ENCODE measurements around the gene PIM2.
A peak's percentile ranks its signal among the peaks of the same experiment; 100 is the strongest.

The PIM2 gene

DNA sequence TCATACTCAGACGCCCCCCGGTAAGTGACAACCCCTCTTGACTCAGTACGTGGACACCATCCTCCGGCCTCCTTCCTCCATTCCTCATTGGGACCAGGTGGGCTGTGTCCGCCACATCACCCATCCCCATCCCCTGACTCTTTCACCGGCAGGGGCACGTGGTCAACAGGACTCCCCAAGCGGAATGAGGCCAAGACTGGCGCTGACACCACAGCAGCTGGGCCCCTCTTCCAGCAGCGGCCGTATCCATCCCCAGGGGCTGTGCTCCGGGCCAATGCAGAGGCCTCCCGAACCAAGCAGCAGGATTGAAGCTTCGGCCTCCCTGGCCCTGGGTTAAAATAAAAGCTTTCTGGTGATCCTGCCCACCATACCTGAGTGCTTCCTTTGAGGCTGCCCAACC, 16.0 kb downstream of the PIM2 start:
- Histone ChIP-seq H3K4me3 (ENCODE audit: low read depth in 1 of 2, low read length in 2 of 2) (no peak overlapping the region), H3K9ac (ENCODE audit: low read length) (no peak overlapping the region), H3K9me3 (ENCODE audit: low read length) (no peaks in the 10 kb centered on the region), H3K27me3 (ENCODE audit: control insufficient read depth in 1 of 2, insufficient read depth in 2 of 2, low read length in 2 of 2) (no peaks in the 10 kb centered on the region), H3K4me1 (ENCODE audit: insufficient read depth, low read length) (peaks cover 4% of the 10 kb centered on the region), H3K36me3 (ENCODE audit: insufficient read depth, low read length) (peaks cover 16% of the 10 kb centered on the region), H3K27ac (ENCODE audit: low read depth, low read length) (no peak overlapping the region)

DNA sequence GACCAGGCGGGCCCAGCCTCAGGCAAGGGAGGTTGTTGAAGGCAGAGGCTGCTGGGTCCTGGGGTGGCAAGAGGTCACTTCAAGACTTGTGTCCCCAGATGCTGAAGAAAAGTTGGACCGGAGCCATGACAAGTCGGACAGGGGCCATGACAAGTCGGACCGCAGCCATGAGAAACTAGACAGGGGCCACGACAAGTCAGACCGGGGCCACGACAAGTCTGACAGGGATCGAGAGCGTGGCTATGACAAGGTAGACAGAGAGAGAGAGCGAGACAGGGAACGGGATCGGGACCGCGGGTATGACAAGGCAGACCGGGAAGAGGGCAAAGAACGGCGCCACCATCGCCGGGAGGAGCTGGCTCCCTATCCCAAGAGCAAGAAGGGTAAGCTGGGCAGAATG, 16.7 kb downstream of the PIM2 start:
- Histone ChIP-seq H3K4me3 (ENCODE audit: low read depth in 1 of 2, low read length in 2 of 2) (no peak overlapping the region), H3K36me3 (ENCODE audit: insufficient read depth, low read length) (peaks cover 16% of the 10 kb centered on the region), H3K9me3 (ENCODE audit: low read length) (no peaks in the 10 kb centered on the region), H3K4me1 (ENCODE audit: insufficient read depth, low read length) (peaks cover 4% of the 10 kb centered on the region), H3K9ac (ENCODE audit: low read length) (no peak overlapping the region), H3K27ac (ENCODE audit: low read depth, low read length) (no peak overlapping the region), H3K27me3 (ENCODE audit: control insufficient read depth in 1 of 2, insufficient read depth in 2 of 2, low read length in 2 of 2) (no peaks in the 10 kb centered on the region)

DNA sequence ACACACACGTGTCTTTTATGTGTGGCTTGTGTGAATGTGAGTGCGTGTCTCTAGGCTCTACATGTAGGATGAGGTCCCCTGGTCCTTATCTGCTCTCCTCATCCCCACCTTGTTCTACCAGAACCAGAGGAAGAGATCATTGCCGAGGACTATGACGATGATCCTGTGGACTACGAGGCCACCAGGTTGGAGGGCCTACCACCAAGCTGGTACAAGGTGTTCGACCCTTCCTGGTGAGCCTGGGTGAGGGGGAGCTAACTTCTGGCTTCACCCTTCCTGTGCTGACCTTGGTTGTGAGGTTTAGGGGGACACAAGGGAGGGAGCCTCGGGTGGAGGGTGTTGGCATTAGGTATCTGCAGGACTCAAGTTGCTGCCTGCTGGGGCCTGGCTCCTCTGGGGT, 17.8 kb downstream of the PIM2 start:
- Histone ChIP-seq H3K27me3 (ENCODE audit: control insufficient read depth in 1 of 2, insufficient read depth in 2 of 2, low read length in 2 of 2) (no peaks in the 10 kb centered on the region), H3K27ac (ENCODE audit: low read depth, low read length) (no peak overlapping the region), H3K9ac (ENCODE audit: low read length) (no peak overlapping the region), H3K9me3 (ENCODE audit: low read length) (no peaks in the 10 kb centered on the region), H3K36me3 (ENCODE audit: insufficient read depth, low read length) (peaks cover 16% of the 10 kb centered on the region), H3K4me3 (ENCODE audit: low read depth in 1 of 2, low read length in 2 of 2) (no peak overlapping the region), H3K4me1 (ENCODE audit: insufficient read depth, low read length) (peaks cover 12% of the 10 kb centered on the region)

DNA sequence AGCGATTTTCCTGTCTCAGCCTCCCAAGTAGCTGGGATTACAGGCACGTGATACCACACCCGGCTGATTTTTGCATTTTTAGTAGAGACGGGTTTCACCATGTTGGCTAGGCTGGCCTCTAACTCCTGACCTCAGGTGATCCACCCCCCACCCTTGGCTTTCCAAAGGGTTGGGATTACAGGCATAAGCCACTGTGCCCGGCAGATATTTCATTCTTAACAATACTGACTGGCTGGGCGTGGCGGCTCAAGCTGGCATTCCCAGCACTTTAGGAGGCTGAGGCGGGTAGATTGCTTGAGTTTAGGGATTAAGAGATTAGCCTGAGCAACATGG, 19.8 kb downstream of the PIM2 start:
- Histone ChIP-seq H3K9me3 (ENCODE audit: low read length) (no peaks in the 10 kb centered on the region), H3K27me3 (ENCODE audit: control insufficient read depth in 1 of 2, insufficient read depth in 2 of 2, low read length in 2 of 2) (no peaks in the 10 kb centered on the region), H3K36me3 (ENCODE audit: insufficient read depth, low read length) (peaks cover 22% of the 10 kb centered on the region), H3K9ac (ENCODE audit: low read length) (no peak overlapping the region), H3K4me1 (ENCODE audit: insufficient read depth, low read length) (peaks cover 12% of the 10 kb centered on the region), H3K4me3 (ENCODE audit: low read depth in 1 of 2, low read length in 2 of 2) (no peak overlapping the region), H3K27ac (ENCODE audit: low read depth, low read length) (no peak overlapping the region)

DNA sequence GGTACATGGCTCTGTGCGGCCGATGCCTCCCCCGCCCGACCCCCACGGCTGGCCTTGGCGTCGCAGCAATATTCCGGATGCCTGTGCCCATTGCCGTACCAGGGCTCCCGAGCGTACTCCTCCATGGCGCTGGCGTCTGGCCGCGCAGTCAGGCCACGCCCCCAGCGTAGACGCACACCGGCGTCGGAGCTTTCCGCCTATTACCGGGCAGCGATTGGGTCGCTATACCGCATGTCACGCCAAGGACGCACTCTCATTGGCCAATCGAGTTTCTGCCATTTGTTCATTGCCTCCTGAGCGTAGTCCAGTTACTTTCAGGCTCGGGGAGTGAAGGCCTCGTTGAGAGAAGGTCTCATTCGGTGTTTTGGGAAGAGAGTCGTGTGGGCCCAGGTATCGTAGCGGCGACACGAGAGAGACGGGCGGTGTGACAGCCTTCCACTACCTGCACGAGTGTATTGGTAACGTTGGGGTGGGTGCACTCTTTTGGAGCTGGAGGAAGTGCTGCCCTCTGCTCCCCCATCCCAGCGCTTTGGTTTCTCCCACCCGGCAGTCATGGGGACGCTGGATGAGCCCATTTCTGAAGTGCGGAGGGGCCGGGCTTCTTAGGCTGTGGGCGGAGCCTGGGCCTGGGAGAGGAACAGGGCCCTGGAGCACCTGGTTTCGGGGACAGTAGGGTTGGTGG, 21.1 kb downstream of the PIM2 start, which contains the start of the genes PQBP1 and TIMM17B:
TSS of gene PQBP1 (plus strand) at position 306 of the 682 bp plus-strand sequence. CDS start 580 bp downstream, outside the sequence.
TSS of gene TIMM17B (minus strand) at position 144 of the 682 bp plus-strand sequence. CDS start at position 125, 19 bp downstream.
- Histone ChIP-seq H3K4me3 (ENCODE audit: low read depth in 1 of 2, low read length in 2 of 2) (peak within 1 kb of the TSS; percentile 42 to 79), H3K27ac (ENCODE audit: low read depth, low read length) (peak within 1 kb of the TSS; percentile 86), H3K4me1 (ENCODE audit: insufficient read depth, low read length) (peaks cover 12% of the 10 kb centered on the region), H3K9ac (ENCODE audit: low read length) (peak within 1 kb of the TSS; percentile 86), H3K36me3 (ENCODE audit: insufficient read depth, low read length) (peaks cover 19% of the 10 kb centered on the region), H3K27me3 (ENCODE audit: control insufficient read depth in 1 of 2, insufficient read depth in 2 of 2, low read length in 2 of 2) (no peaks in the 10 kb centered on the region), H3K9me3 (ENCODE audit: low read length) (no peaks in the 10 kb centered on the region)

DNA sequence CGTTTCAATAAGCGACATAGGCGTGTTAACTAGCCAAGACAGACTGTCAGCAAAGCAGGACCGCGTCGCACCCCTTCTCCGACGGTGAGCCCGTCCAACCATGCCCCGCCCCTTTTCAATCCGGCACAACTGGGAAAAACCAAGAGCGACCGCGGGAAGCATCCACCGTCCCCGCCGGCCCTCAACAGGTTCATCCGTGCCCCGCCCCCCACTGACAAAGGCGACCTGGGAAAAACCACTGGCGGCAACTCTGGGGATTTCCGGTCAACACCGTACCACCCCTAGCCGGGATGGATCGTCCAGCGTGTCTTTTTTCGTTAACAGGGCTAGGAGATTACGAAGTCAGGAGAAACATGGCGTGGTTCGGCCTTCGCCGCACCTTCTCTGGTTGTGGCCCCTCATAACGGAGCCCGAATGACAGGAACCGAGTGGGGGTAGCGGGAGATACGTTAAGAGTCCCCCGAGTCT, 21.6 kb downstream of the PIM2 start:
- peaks cover 13% of the 10 kb centered on the region for H3K36me3 ChIP-seq (ENCODE audit: insufficient read depth, low read length)
- no peaks in the 10 kb centered on the region for H3K9me3 ChIP-seq (ENCODE audit: low read length)
- peak overlapping the region; percentile 86 for H3K9ac ChIP-seq (ENCODE audit: low read length)
- H3K27ac ChIP-seq (ENCODE audit: low read depth, low read length), result peak overlapping the region; percentile 86
- peak overlapping the region; percentile 42 to 79 for H3K4me3 ChIP-seq (ENCODE audit: low read depth in 1 of 2, low read length in 2 of 2)
- peaks cover 12% of the 10 kb centered on the region for H3K4me1 ChIP-seq (ENCODE audit: insufficient read depth, low read length)
- no peaks in the 10 kb centered on the region for H3K27me3 ChIP-seq (ENCODE audit: control insufficient read depth in 1 of 2, insufficient read depth in 2 of 2, low read length in 2 of 2)

DNA sequence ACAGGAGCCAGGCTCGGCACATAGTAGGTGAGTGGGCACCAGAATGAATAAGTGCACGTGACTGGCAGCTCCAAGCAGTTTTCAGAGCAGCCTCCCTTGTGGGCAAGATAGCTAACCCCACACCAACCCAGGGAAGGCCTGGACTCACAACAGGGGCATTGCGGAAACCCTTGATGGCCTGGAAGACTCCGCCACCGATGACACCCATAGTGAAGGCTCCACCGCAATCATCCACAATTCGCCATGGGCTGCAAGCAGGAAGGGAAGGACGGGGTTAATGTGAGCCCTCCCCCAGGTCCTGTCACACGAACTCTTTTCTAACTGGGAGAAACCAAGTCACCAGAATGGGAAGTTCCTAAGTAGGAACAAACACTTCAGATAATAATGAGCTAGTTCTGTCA, 22.2 kb downstream of the PIM2 start:
- Histone ChIP-seq H3K27me3 (ENCODE audit: control insufficient read depth in 1 of 2, insufficient read depth in 2 of 2, low read length in 2 of 2) (no peaks in the 10 kb centered on the region), H3K36me3 (ENCODE audit: insufficient read depth, low read length) (peaks cover 8% of the 10 kb centered on the region), H3K9me3 (ENCODE audit: low read length) (no peaks in the 10 kb centered on the region), H3K27ac (ENCODE audit: low read depth, low read length) (peak overlapping the region; percentile 43), H3K9ac (ENCODE audit: low read length) (peak overlapping the region; percentile 86), H3K4me1 (ENCODE audit: insufficient read depth, low read length) (peaks cover 12% of the 10 kb centered on the region), H3K4me3 (ENCODE audit: low read depth in 1 of 2, low read length in 2 of 2) (peak overlapping the region; percentile 30 to 79)

DNA sequence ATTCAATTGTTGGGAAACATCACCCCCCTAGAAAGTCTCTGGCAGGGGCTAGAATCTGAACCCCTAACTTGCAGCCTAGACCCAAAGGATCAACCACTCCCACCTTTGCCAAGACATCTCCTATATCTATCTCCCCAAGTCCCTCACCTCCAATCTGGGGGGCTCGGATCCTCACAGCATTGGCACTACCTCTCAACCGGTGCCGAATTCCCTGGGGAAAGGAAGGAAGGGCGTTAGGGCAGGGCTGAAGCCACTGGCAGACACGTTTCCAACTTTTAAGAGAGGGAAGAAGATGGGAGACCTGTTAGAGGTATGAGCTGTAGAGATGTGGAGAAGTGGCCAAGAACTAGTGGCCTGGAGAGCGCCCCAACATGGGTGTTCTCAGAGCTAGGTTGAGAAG, 23.9 kb downstream of the PIM2 start:
- no peak overlapping the region for H3K27ac ChIP-seq (ENCODE audit: low read depth, low read length)
- H3K4me1 ChIP-seq (ENCODE audit: insufficient read depth, low read length), result peaks cover 12% of the 10 kb centered on the region
- peaks cover 0 to 10% of the 10 kb centered on the region in 2 donors for H3K27me3 ChIP-seq (ENCODE audit: control insufficient read depth in 1 of 2, insufficient read depth in 2 of 2, low read length in 2 of 2)
- no peak overlapping the region for H3K9ac ChIP-seq (ENCODE audit: low read length)
- no peaks in the 10 kb centered on the region for H3K9me3 ChIP-seq (ENCODE audit: low read length)
- H3K36me3 ChIP-seq (ENCODE audit: insufficient read depth, low read length), result peaks cover 8% of the 10 kb centered on the region
- H3K4me3 ChIP-seq (ENCODE audit: low read depth in 1 of 2, low read length in 2 of 2), result no peak overlapping the region

DNA sequence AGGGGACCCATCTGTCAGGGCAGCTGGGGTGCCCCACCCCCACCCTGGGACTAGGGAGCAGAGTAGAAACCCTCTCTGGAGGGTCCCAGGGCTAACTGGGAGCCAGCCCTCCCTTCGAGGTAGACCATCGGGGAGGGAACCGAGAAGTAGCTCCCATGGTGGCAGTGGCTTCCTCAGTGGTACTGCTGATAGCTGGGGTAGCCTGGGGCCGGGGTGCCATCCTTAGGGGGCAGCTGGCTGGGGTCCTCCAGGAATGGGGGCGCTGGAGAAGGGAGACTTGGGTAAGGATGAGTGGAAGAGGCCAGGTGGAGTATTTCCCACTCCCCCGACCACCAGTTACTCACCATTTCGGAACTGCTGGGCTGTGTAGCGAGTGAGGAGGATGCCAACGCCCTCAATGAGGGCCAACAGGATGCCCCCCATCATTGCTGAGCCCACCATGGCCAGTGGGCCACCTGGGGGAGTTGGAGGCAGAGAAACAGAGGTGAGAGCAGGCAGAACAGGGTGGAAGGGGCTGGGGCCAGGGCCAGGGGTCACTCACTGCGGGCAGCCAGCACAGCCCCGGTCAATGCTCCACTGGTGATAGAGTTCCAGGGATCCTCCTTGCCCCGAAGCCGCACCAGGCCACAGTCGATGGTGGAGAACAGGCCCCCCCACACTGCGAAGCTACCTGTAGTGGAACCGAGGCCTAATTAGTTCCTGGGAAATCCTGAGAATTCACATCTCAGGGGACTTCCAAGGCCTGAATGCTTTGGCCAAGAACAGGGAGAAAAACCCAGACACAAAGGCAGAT, 25.1 kb downstream of the PIM2 start:
- no peak overlapping the region for H3K27ac ChIP-seq (ENCODE audit: low read depth, low read length)
- peaks cover 0 to 10% of the 10 kb centered on the region in 2 donors for H3K27me3 ChIP-seq (ENCODE audit: control insufficient read depth in 1 of 2, insufficient read depth in 2 of 2, low read length in 2 of 2)
- H3K4me3 ChIP-seq (ENCODE audit: low read depth in 1 of 2, low read length in 2 of 2), result no peak overlapping the region
- no peak overlapping the region for H3K9ac ChIP-seq (ENCODE audit: low read length)
- peaks cover 5% of the 10 kb centered on the region for H3K36me3 ChIP-seq (ENCODE audit: insufficient read depth, low read length)
- H3K4me1 ChIP-seq (ENCODE audit: insufficient read depth, low read length), result peaks cover 12% of the 10 kb centered on the region
- H3K9me3 ChIP-seq (ENCODE audit: low read length), result no peaks in the 10 kb centered on the region

DNA sequence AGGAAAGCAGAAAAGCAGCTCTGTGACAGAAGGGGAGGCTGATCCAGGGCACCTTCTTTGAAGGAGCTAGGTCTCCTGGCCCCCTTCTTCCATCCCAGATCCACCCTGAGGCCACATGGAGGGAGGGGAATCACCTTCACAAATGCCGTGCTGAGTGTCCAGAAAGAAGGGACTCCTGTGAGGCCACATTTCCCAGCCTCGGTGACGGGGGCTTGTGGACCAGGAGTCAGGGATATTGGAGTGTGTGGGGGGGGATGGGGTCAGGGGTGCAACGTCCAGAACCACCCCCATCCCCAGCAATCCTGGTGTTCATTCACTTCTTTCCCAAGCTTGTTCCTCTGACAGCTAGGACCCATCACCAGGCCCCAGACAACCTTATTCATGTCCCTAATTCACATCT, 25.9 kb downstream of the PIM2 start:
- H3K4me1 ChIP-seq (ENCODE audit: insufficient read depth, low read length), result peaks cover 8% of the 10 kb centered on the region
- H3K9me3 ChIP-seq (ENCODE audit: low read length), result no peaks in the 10 kb centered on the region
- no peak overlapping the region for H3K9ac ChIP-seq (ENCODE audit: low read length)
- H3K4me3 ChIP-seq (ENCODE audit: low read depth in 1 of 2, low read length in 2 of 2), result no peak overlapping the region
- H3K27ac ChIP-seq (ENCODE audit: low read depth, low read length), result no peak overlapping the region
- peaks cover 5% of the 10 kb centered on the region for H3K36me3 ChIP-seq (ENCODE audit: insufficient read depth, low read length)
- peaks cover 0 to 10% of the 10 kb centered on the region in 2 donors for H3K27me3 ChIP-seq (ENCODE audit: control insufficient read depth in 1 of 2, insufficient read depth in 2 of 2, low read length in 2 of 2)

DNA sequence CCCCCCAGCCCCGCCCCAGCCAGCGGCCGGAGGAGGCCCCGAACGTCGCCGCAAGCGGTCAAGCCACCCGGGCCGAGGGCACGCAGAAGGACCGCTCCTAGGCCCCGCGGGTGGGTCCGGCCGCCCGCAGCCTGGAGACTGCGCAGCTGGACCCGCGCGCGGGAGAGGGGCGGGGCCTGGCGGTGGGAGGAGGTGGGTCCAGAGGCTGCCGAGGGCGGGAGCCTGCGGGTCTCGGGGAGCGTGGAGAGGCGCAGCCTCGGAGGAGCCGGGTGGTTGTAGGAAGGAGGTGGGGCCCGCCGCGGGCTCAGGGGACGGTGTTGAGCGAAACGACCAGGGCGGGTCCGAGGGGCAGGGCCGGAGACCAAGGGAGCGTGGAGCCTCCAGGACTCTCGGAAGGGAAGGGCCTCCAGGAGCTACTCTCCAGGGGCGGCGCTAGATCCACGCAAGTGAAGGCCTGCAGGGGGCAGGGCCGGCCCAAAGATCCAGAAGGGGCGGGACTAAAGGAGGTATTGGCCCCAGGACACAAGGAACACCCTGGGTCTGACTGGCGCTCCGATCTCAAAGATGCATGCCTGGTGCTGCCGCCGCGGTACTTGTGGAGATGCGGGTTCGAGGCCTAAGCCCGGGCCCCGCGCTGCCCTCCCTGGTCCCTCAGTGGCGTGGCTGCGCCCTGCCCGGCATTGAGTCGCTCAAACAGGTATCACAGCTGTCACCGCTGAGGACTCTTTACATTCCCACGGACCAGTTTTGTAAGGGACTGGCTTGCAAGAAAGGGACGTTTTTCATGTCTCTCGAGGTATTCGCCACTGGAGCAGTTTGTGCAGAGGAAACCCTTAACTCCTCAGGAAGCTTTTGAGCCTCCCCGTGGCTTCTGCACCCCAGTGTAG, 27.2 kb downstream of the PIM2 start:
- no peaks in the 10 kb centered on the region for H3K9me3 ChIP-seq (ENCODE audit: low read length)
- H3K4me1 ChIP-seq (ENCODE audit: insufficient read depth, low read length), result peaks cover 5% of the 10 kb centered on the region
- no peak overlapping the region for H3K9ac ChIP-seq (ENCODE audit: low read length)
- H3K4me3 ChIP-seq (ENCODE audit: low read depth in 1 of 2, low read length in 2 of 2), result peak overlapping the region; percentile 50 to 61
- H3K36me3 ChIP-seq (ENCODE audit: insufficient read depth, low read length), result peaks cover 5% of the 10 kb centered on the region
- H3K27me3 ChIP-seq (ENCODE audit: control insufficient read depth in 1 of 2, insufficient read depth in 2 of 2, low read length in 2 of 2), result peaks cover 0 to 10% of the 10 kb centered on the region in 2 donors
- H3K27ac ChIP-seq (ENCODE audit: low read depth, low read length), result peak overlapping the region; percentile 52
